ENCODE measurements around the gene FMN1. TPM values are rescaled to one million over a fixed set of nuclear protein-coding genes. Genes with fewer than 3 reads are reported as not detected.

FMN1 gene
- total and polyA plus RNA-seq, 2 of the 13 experiments (the other 11 are each of a cell fraction or from before 2014, with no cell fraction given) = 0.20 to 0.60 TPM

DNA sequence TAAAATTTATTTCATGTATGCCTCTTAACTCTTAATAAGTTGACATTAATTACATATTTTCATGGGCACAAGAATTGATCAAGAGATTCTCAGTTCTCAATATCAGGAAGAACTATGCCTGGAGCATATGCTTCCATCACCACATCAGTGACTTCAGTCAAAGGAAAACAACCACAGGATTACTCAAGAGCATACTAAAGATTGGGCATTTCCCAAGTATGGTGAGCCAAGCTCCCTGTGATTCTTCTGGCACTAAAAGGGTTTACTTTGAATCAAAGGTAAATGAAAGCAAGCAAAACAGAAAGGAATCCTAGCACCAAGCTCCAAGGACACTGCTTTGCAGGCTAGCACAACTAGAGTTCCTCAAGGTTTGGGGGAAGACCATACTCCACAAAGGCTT, 44.6 kb downstream of the FMN1 start (continued):
- TF ChIP-seq, protein P1, sequence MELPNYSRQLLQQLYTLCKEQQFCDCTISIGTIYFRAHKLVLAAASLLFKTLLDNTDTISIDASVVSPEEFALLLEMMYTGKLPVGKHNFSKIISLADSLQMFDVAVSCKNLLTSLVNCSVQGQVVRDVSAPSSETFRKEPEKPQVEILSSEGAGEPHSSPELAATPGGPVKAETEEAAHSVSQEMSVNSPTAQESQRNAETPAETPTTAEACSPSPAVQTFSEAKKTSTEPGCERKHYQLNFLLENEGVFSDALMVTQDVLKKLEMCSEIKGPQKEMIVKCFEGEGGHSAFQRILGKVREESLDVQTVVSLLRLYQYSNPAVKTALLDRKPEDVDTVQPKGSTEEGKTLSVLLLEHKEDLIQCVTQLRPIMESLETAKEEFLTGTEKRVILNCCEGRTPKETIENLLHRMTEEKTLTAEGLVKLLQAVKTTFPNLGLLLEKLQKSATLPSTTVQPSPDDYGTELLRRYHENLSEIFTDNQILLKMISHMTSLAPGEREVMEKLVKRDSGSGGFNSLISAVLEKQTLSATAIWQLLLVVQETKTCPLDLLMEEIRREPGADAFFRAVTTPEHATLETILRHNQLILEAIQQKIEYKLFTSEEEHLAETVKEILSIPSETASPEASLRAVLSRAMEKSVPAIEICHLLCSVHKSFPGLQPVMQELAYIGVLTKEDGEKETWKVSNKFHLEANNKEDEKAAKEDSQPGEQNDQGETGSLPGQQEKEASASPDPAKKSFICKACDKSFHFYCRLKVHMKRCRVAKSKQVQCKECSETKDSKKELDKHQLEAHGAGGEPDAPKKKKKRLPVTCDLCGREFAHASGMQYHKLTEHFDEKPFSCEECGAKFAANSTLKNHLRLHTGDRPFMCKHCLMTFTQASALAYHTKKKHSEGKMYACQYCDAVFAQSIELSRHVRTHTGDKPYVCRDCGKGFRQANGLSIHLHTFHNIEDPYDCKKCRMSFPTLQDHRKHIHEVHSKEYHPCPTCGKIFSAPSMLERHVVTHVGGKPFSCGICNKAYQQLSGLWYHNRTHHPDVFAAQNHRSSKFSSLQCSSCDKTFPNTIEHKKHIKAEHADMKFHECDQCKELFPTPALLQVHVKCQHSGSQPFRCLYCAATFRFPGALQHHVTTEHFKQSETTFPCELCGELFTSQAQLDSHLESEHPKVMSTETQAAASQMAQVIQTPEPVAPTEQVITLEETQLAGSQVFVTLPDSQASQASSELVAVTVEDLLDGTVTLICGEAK (IDR thresholded peaks at IDR 0.05) = no peak
- TF ChIP-seq, protein P1 (CRISPR knock-in tag; IDR thresholded peaks at IDR 0.05) = no peak
- TF ChIP-seq, protein P2, sequence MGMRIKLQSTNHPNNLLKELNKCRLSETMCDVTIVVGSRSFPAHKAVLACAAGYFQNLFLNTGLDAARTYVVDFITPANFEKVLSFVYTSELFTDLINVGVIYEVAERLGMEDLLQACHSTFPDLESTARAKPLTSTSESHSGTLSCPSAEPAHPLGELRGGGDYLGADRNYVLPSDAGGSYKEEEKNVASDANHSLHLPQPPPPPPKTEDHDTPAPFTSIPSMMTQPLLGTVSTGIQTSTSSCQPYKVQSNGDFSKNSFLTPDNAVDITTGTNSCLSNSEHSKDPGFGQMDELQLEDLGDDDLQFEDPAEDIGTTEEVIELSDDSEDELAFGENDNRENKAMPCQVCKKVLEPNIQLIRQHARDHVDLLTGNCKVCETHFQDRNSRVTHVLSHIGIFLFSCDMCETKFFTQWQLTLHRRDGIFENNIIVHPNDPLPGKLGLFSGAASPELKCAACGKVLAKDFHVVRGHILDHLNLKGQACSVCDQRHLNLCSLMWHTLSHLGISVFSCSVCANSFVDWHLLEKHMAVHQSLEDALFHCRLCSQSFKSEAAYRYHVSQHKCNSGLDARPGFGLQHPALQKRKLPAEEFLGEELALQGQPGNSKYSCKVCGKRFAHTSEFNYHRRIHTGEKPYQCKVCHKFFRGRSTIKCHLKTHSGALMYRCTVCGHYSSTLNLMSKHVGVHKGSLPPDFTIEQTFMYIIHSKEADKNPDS (CRISPR knock-in tag; IDR thresholded peaks at IDR 0.05) = no peak
- no peak for TF ChIP-seq ZNF770 (CRISPR knock-in tag; IDR thresholded peaks at IDR 0.05)
- no peak for TF ChIP-seq BORCS8-MEF2B (CRISPR knock-in tag; IDR thresholded peaks at IDR 0.05)

Measured in HepG2 (cell line).